Fibroblast of mammary gland (primary cell): Measurements from ENCODE around the gene ANKRD11.

Source experiments
- DNase-seq: peaks from one replicate; pipeline ENCODE4 v3.0.0-alpha.2; 2010; ENCODE audit warnings: low read depth
- H3K4me3 ChIP-seq: 2 replicates; pipeline ENCODE4 v1.5.1; 2011; ENCODE audit warnings: low read depth, mild to moderate bottlenecking, low read length, moderate library complexity; ENCODE audit not compliant: control insufficient read depth
- CTCF ChIP-seq: conservative IDR thresholded peaks from 2 replicates; pipeline ENCODE4 v1.5.1; 2011; ENCODE audit warnings: low read depth, low read length, inconsistent platforms; ENCODE audit not compliant: control insufficient read depth, insufficient read depth

ANKRD11 gene

DNA sequence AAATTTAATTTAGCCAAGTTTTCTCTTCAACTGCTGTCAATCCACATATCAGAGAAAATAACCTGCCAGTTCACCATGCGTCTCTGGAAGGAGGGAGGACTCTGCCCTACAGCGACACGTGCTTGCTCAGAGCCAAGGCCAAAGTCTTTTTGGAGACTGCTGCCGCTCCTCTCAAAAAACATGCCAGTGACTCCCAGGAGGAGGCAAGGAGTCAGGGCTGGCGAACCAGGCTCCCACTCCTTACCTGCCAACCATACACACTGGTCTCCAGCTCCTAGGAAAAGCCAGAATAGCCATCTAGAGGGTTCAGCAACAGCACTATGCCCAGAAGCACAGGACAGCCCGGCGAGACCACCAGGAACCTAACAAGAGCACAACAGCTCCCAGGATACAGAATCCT is 73.0 kb downstream of the ANKRD11 start:
- no peak overlapping the region for H3K4me3 ChIP-seq
- no peak for TF ChIP-seq CTCF
- no peak for DNase-seq

- DNase-seq: no peak
- no peak overlapping the region for H3K4me3 ChIP-seq
- no peak for TF ChIP-seq CTCF
Measured at GRCh38 chr16:89413811-89414585, 76.4 kb downstream of the ANKRD11 start.

DNA sequence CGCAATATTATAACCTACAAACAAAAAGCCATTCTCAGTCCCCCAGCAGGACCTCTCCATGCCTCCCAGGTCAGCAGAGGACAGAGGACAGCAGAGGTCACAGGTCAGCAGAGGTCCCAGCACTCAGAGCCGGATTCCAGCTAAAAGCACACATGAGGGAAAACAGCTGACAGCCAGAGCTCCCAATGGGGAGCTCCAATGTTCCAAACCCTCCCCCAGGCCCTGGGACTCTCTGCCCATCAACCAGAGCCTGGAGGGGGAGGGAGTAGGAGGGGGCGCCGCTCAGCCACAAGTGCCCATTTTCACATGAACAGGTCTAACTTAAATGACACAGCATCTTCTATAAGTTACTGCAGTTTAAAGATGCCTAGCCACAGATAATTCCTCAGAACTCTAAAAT is 77.5 kb downstream of the ANKRD11 start:
- TF ChIP-seq CTCF: no peak
- no peak for DNase-seq
- H3K4me3 ChIP-seq: no peak overlapping the region

- no peak for DNase-seq
- H3K4me3 ChIP-seq: no peak overlapping the region
- TF ChIP-seq CTCF: no peak
Measured at GRCh38 chr16:89411335-89411850, 79.0 kb downstream of the ANKRD11 start.

DNA sequence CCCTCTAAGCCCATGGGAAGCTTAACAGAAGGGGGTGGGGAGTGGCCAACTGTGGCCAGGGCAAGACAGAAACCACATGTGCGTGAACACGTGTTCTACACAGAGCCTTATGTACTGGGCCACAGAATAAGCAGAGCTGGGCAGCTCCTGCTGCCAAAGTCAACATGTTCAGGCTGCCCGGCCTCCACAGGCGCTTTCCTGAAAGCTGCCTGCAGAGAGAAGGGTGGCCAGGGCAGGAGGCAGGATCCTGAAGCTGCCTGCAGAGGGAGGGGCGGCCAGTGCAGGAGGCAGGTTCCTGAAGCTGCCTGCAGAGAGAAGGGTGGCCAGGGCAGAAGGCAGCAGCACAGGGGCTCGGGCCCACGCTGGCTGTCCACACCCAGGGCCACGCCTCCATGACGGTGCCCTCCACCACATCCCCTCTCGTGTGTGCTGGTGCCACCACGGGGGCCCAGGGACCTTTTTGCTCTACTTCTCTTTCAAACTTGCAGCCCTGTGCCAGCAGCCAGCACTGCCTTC is 79.5 kb downstream of the ANKRD11 start:
- H3K4me3 ChIP-seq: no peak overlapping the region
- peak; percentile 93 for DNase-seq
- peak; percentile 11 for TF ChIP-seq CTCF

GRCh38 chr16:89410322-89410721 is 80.0 kb downstream of the ANKRD11 start:
- no peak for TF ChIP-seq CTCF
- H3K4me3 ChIP-seq: no peak overlapping the region
- no peak for DNase-seq
